ENCODE measurements around the gene JMJD1C.

JMJD1C gene

GRCh38 chr10:63477927-63478326 is 12.2 kb upstream of the JMJD1C start:
- DNase-seq = no peak

- DNase-seq = no peak
Observed at GRCh38 chr10:63474488-63474887, 8.7 kb upstream of the JMJD1C start.

- DNase-seq = no peak
Observed at GRCh38 chr10:63470928-63471327, 5.2 kb upstream of the JMJD1C start.

DNA sequence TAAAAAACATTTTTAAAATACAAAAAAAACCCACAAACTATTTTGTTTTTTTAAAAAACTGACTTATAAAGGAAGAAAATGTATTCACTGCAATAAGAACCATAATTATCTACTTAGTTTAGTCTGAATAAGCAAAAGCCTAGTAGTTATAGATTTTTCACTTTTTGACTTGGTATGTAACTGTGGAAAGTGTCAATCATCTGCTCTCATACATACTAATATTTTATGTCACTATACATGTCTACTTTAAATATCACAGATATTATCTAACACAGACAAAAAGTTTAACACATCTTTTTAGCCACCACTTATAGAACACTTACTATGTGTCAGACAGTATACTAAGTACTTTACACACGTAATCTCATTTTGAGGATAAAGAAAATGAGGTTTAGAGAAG is 3.2 kb upstream of the JMJD1C start:
- DNase-seq = no peak

- no peak for DNase-seq
Observed at GRCh38 chr10:63467841-63468240, 2.1 kb upstream of the JMJD1C start.

DNA sequence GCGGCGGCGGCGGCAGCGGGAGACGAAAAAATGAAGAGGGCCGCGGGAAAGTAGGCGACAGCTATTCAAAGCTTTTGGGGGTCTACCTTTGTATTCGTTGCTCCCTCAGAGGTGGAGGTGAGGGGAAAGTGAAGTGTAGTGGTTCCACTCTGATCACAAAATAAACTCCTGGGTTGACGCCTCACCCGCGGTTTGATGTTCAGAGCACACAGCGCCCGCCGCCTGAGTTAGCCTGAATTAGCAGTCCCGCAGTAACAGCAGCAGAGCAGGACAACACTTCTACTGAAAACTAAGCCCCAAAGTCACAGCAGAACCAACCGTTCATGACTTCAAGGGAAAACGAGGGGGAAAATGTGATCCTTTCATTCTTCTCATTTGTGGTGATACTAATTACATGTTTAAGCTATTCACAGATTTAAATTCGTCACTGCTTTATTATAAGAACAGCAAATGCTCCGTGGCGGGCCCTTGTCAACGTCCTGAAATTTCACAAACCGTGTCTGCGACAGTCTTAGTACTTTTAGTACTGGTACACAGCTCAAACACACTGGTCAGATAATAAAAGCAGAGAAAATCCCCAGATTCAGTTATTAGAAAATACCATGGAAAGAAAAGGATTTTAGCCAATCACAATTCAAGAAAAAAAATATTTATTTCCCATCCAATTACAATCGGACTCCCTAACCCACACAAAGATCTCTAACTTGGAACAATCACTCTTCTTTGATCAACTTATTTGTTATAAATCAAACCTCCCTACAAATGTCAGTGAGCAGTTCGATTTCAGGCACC is 563 bp upstream of the JMJD1C start:
- DNase-seq = peak; percentile 6 to 49

DNA sequence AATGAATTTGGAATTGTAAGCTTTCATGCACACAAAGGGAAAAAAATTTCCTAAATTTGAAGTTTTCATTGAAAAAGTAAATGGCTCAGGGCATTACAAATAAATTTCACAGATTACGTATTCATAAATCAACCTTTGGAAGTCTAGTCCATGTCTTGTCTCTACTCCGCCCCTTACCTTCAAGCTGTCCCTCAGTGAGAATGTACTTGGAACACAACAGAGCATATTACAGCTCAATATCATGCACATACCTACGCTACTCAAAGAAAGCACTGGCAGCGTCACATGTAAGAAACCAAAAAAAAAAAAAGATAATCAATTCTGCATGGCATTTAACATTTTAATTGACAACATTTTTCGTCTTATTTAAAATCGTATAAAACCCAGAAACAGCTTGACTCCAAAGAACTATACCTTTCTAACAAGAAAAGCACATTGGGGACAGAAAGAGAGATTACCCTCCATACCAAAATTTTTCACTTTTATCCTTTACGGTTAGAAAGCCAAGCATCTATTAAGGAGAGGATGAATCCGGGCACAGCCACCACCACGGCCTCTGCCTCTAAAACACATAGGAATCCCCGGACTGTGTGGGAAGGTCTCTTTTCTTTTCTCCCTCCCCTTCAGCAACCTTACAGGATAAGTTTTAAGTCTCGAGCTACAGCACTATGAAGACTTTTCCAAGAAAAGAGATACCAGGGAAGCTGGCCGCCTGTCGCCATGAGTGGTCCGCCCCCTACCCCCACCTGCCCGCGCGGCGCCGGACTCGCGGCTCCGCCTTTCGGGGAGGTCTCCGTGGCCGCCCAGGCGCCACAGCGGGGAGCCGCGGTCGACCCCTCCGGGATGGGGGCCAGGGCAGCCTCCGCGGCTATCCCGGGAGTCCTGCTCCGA is 1.1 kb downstream of the JMJD1C start:
- DNase-seq = peak; percentile 13 to 15

DNA sequence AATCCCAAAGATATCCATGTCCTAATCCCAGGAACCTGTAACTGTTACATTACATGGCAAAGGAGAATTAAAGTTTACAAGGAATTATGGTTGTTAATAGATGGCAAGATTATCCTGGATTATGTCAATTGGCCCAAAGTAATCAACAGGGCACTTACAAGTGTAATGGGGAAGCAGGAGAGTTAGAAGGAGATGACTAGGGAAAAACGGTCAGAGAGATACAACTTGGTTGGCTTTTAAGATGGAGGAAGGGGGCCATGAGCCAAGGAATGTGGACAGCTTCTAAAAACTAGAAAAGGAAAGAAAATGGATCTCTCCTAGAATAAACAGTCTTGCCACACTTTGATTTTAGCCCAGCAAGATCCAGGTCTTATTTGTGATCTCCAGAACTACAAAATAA is 3.3 kb downstream of the JMJD1C start:
- DNase-seq = no peak

DNA sequence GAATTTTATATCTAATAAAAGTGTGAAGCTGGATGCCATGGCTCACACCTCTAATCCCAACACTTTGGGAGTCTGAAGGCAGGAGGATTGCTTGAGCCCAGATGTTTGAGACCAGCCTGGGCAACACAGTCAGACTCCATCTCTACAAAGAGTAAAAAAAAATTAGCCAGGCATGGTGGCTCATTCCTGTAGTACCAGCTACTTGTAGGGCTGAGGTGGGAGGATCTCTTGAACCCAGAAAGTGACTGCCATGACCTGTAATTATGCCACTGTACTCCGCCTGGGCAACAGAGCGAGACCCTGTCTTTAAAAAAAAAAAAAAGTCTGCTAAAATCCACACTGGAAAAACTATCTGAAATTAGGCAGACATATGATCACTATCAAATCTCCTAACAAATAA is 7.6 kb downstream of the JMJD1C start:
- DNase-seq = no peak

DNA sequence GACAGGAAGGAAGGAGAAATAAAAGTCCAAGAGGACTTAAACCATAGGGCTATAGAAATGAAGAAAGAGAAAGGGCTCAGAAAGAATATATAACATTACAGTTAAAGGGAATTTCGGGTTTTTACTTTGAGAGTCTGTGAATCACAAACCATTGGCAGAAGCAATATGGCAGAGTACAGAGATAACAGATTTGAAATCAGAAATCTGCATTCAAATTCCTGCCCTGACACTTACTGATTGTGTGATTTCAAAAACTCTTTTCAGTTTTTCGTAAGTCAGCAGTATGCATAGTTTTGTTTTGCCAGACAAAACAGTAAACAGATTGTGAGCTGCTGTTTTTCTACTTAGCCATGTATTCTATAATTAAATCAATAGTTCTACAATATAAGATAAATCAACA is 8.2 kb downstream of the JMJD1C start:
- no peak for DNase-seq

DNA sequence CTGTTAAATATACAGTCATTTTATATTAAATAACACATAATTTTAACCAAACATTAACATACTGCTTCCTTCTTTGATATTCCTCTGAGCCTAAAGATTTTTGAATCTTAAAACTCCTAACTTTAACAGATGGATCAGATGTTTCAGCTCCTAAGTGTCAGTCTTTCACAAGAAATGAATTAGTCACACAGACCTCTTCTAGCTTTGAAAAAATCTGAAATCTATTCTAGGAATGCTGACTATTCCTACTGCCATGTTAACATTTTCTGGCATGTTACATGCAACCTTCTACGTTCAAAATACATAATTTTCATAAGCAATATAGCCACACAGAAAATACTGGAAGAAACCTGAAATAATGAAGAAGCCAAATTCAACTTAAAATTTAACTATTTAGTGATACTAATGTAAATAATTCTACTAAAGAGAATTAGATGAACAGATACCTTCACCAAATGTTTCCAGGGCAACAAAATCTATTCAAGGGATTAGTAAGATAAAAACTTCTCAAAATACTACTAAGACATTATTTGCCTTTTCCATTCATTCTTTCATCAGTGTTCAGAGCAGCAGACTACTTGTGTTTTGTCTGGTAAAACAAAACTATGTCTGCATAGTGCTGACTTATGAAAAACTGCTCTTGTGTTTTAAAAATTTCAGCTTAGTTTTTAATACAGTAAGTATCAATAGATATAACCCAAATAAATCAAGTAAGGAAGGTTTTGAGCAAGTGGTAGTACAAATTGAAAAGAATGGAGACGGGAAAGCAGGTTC is 9.2 kb downstream of the JMJD1C start:
- DNase-seq = no peak

DNA sequence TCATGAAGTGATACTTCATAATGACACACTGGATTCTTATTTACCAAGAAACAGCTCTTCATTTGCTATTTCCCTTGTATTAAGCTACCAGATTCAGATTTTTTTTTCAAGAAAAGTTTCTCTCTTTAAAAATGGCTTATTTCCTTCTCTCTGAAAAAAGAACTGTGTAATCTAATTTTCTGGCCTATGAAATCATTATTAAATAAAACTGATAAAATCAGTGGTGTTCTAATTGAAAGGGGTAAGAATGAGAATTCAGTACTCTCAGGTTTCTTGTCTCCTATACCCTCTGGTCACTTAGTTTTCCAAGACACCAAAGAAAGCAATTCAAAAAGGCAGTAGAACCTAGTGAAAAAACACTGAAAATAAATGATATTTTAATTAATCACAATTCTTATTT is 10.3 kb downstream of the JMJD1C start:
- no peak for DNase-seq

GRCh38 chr10:63454631-63455030 is 11.1 kb downstream of the JMJD1C start:
- DNase-seq = no peak

GRCh38 chr10:63452524-63452923 is 13.3 kb downstream of the JMJD1C start:
- no peak for DNase-seq

GRCh38 chr10:63446716-63447440 is 18.9 kb downstream of the JMJD1C start:
- no peak for DNase-seq

GRCh38 chr10:63441404-63441803 is 24.4 kb downstream of the JMJD1C start:
- no peak for DNase-seq

- DNase-seq = no peak
Observed at GRCh38 chr10:63439607-63440006, 26.2 kb downstream of the JMJD1C start.

DNA sequence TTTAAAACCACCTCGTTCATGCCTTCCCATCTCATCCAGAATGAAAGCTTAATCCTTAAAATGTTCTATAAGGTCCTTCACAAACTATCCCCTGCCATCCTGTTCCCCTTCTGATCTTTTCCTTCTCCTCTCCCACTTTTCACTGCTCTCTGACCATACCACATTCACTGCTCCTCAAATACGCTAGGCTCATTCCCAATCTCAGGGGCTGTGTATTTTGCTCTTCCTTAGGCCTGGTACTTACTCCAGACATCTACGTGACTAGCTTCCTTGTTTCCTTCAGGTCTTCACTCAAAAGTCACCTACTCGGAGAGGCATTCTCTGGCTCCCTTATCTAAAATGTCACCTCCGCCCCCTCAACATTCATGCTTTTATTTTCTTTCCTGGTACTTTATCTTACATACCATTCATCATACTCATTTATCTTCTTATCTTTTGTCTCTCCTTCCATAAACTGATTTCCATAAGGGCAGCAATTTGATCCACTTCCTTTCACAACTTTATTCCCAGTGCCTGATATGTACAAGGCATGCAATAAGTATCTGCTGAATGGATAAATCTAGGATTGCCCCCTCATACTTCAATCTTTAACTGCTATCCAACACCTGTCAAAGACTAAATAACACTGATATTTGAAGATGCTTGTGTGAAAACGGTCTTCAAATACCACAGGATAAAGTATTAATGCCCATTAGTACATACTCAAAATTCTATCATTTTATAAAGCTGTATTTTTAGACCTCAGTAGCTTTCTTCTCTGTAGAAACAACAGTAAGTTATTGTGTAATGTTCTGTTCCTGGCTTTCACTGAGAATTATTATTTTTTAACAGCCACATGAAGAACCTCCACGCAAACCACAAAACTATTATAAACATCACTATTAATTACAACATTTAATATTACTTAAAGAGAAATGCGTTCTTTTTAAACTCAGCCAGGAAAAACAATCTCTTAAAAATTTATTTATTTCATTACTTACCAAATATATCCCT is 27.0 kb downstream of the JMJD1C start:
- no peak for DNase-seq

GRCh38 chr10:63437116-63437949 is 28.4 kb downstream of the JMJD1C start:
- DNase-seq = no peak

GRCh38 chr10:63436225-63436624 is 29.6 kb downstream of the JMJD1C start:
- no peak for DNase-seq

All from NCI-H187 (cell line).